Testis (tissue), 3 donors: Measurements from ENCODE around the gene NLGN1. TPM values are rescaled to one million over a fixed set of nuclear protein-coding genes. Genes with fewer than 3 reads are reported as not detected.

Experiments used
- DNase-seq: peaks from one replicate; pipeline ENCODE4 v3.0.0-alpha.2; 2019
- H3K27ac ChIP-seq, 2 donors: fragments of 200-600 bp; sonication (generic); one replicate each; pipeline ENCODE4 v1.5.1; 2019
- H3K27me3 ChIP-seq: fragments of 200-600 bp; sonication (generic); one replicate; pipeline ENCODE4 v1.5.1; 2019
- H3K36me3 ChIP-seq: fragments of 200-600 bp; sonication (generic); one replicate; pipeline ENCODE4 v1.5.1; 2017; ENCODE audit warnings: low read depth; ENCODE audit errors: missing control alignments
- H3K4me1 ChIP-seq: fragments of 200-600 bp; sonication (generic); one replicate; pipeline ENCODE4 v1.5.1; 2019
- H3K4me3 ChIP-seq, 2 donors: fragments of 200-600 bp; sonication (generic); one replicate each; pipeline ENCODE4 v1.5.1; 2017 to 2019
- H3K9me3 ChIP-seq: fragments of 200-600 bp; sonication (generic); one replicate; pipeline ENCODE4 v1.5.1; 2017
- POLR2A ChIP-seq: fragments of 450-650 bp; IDR thresholded peaks from one replicate; pipeline ENCODE4 v1.6.1; 2017; ENCODE audit warnings: antibody characterized with exemption, mild to moderate bottlenecking, moderate library complexity
- WGBS, 2 donors: methylation state at CpG; one replicate each; pipeline ENCODE4 v1.1.5; 2018; 5-methylcytosine and 5-hydroxymethylcytosine counted together
- intact Hi-C: fragments of 100-400 bp; cut with DNase I; formaldehyde crosslinking; loops from one replicate; pipeline ENCODE4 v1.15.1; 2023; ENCODE audit warnings: low total_unique reads
- polyA plus RNA-seq: library from polyadenylated mRNA; stranded (reverse); fragments of 350-450 nt; fragmentation: Illumina TruSeq; extraction: RNeasy Lipid Tissue Mini Kit (QIAGEN cat#74804); gene quantifications from one replicate; pipeline ENCODE4 v1.2.3, GENCODE V29; 2014; ENCODE audit warnings: low read depth, low replicate concordance; ENCODE audit not compliant: insufficient read depth
- total RNA-seq, 2 donors: library from RNA; depleted of rRNA; stranded (reverse); fragments of >200 nt; gene quantifications; one replicate each; pipeline ENCODE4 v1.2.3, GENCODE V29; 2016
- TF ChIP-seq, protein P1 (sequence below), 3 experiments: fragments of 450-650 bp in 2 of 3; fragments of 200-600 bp in 1 of 3; sonication (generic) in 1 of 3; IDR thresholded peaks; one replicate each; pipeline ENCODE4 v1.5.1; 2016 to 2019; ENCODE audit warnings: antibody characterized with exemption in 3 of 3, mild to moderate bottlenecking in 2 of 3, moderate library complexity in 1 of 3

The NLGN1 gene
- total and polyA plus RNA-seq, 3 donors from 2014 or later: 10.6 to 19.2 (median 15.5) TPM

DNA sequence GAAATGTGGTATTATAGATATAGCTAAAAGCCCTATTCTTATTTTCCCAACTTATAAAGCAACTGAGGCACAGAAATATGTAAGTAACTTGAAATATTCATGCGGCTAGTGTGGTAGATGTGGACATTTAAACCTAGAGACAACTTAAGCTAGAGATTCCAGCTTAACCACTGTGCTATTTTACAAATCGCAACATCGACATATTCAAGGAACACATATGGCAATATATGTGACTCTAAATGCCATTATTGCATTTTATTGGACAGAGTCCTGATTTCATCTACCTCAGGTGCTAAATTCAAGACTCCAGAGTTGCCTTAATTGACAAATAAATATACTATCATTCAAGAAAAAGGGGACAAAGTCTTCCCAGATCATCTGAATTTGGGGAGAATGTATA lies 442.3 kb downstream of the NLGN1 start:
- TF ChIP-seq, protein P1, sequence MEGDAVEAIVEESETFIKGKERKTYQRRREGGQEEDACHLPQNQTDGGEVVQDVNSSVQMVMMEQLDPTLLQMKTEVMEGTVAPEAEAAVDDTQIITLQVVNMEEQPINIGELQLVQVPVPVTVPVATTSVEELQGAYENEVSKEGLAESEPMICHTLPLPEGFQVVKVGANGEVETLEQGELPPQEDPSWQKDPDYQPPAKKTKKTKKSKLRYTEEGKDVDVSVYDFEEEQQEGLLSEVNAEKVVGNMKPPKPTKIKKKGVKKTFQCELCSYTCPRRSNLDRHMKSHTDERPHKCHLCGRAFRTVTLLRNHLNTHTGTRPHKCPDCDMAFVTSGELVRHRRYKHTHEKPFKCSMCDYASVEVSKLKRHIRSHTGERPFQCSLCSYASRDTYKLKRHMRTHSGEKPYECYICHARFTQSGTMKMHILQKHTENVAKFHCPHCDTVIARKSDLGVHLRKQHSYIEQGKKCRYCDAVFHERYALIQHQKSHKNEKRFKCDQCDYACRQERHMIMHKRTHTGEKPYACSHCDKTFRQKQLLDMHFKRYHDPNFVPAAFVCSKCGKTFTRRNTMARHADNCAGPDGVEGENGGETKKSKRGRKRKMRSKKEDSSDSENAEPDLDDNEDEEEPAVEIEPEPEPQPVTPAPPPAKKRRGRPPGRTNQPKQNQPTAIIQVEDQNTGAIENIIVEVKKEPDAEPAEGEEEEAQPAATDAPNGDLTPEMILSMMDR (IDR thresholded peaks at IDR 0.05): no peak
- TF ChIP-seq POLR2A: no peak
- WGBS, 2 donors: 82 to 89% methylated on average over 3 of the region's 3 CpGs

GRCh38 chr3:173841334-173841733 lies 443.8 kb downstream of the NLGN1 start:
- Histone ChIP-seq H3K9me3 (no peaks in the 10 kb centered on the region), H3K4me3 (no peak overlapping the region), H3K27me3 (no peaks in the 10 kb centered on the region), H3K4me1 (no peaks in the 10 kb centered on the region), H3K36me3 (no peaks in the 10 kb centered on the region), H3K27ac (no peak overlapping the region)
- WGBS, 2 donors: 58 to 74% methylated on average over 1 of the region's 1 CpG
- TF ChIP-seq, protein P1 (IDR thresholded peaks at IDR 0.05): no peak
- TF ChIP-seq POLR2A: no peak
- intact Hi-C loops: no loop called here
- DNase-seq: no peak

More for the DNA sequence above, 442.3 kb downstream of the NLGN1 start:
- no peaks in the 10 kb centered on the region for H3K27me3 ChIP-seq
- H3K9me3 ChIP-seq: no peaks in the 10 kb centered on the region
- H3K4me3 ChIP-seq: no peak overlapping the region
- intact Hi-C loops: no loop called here
- H3K4me1 ChIP-seq: no peaks in the 10 kb centered on the region
- no peak for DNase-seq
- H3K27ac ChIP-seq: no peak overlapping the region
- no peaks in the 10 kb centered on the region for H3K36me3 ChIP-seq

GRCh38 chr3:173843060-173843459 lies 445.5 kb downstream of the NLGN1 start:
- no peak for DNase-seq
- WGBS, 2 donors: 91 to 97% methylated on average over 3 of the region's 3 CpGs
- H3K9me3 ChIP-seq: no peaks in the 10 kb centered on the region
- H3K27me3 ChIP-seq: no peaks in the 10 kb centered on the region
- no peaks in the 10 kb centered on the region for H3K4me1 ChIP-seq
- no peak overlapping the region for H3K4me3 ChIP-seq
- TF ChIP-seq, protein P1 (IDR thresholded peaks at IDR 0.05): no peak
- TF ChIP-seq POLR2A: no peak
- intact Hi-C loops: no loop called here
- H3K36me3 ChIP-seq: no peaks in the 10 kb centered on the region
- H3K27ac ChIP-seq: no peak overlapping the region

DNA sequence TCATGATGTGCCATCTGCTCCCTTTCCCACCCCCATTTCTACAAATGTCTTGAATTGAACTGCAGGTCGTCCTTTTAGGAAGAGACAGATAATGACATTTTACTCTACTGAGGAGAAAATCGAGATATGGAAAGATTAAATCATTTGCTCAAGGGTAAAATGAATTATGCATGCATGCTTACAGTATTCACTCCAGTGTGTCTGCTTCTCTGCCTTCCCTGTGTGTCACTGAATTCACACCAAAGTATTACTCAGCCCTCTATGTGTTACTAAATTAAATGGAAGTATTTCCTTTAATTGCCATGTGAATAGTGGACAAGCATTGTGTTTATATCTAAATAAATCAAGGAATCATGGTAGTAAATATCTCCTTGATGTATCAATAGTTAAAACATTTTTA lies 449.0 kb downstream of the NLGN1 start:
- H3K36me3 ChIP-seq: no peaks in the 10 kb centered on the region
- intact Hi-C loops: no loop called here

GRCh38 chr3:173849489-173849888 lies 451.9 kb downstream of the NLGN1 start:
- no peaks in the 10 kb centered on the region for H3K36me3 ChIP-seq
- TF ChIP-seq, protein P1 (IDR thresholded peaks at IDR 0.05): no peak
- TF ChIP-seq POLR2A: no peak
- intact Hi-C loops: no loop called here

More for the DNA sequence above, 449.0 kb downstream of the NLGN1 start:
- 75 to 93% methylated on average over 2 of the region's 2 CpGs for WGBS, 2 donors
- Histone ChIP-seq H3K4me1 (no peaks in the 10 kb centered on the region), H3K9me3 (no peaks in the 10 kb centered on the region), H3K4me3 (no peak overlapping the region), H3K27ac (no peak overlapping the region), H3K27me3 (no peaks in the 10 kb centered on the region)
- TF ChIP-seq, protein P1 (IDR thresholded peaks at IDR 0.05): no peak
- TF ChIP-seq POLR2A: no peak
- no peak for DNase-seq

More at GRCh38 chr3:173849489-173849888, 451.9 kb downstream of the NLGN1 start:
- Histone ChIP-seq H3K4me1 (no peaks in the 10 kb centered on the region), H3K4me3 (no peak overlapping the region), H3K27ac (no peak overlapping the region), H3K9me3 (no peaks in the 10 kb centered on the region), H3K27me3 (no peaks in the 10 kb centered on the region)
- DNase-seq: no peak
- 55 to 59% methylated on average over 4 of the region's 4 CpGs for WGBS, 2 donors
